ENCODE measurements around the gene UBE2L5. TPM values are rescaled to one million over a fixed set of nuclear protein-coding genes. Genes with fewer than 3 reads are reported as not detected.

Gene UBE2L5
- total and polyA plus RNA-seq, 2 of the 13 experiments (the other 11 are each of a cell fraction or from before 2014, with no cell fraction given): 0.13 TPM; not detected in 1

DNA sequence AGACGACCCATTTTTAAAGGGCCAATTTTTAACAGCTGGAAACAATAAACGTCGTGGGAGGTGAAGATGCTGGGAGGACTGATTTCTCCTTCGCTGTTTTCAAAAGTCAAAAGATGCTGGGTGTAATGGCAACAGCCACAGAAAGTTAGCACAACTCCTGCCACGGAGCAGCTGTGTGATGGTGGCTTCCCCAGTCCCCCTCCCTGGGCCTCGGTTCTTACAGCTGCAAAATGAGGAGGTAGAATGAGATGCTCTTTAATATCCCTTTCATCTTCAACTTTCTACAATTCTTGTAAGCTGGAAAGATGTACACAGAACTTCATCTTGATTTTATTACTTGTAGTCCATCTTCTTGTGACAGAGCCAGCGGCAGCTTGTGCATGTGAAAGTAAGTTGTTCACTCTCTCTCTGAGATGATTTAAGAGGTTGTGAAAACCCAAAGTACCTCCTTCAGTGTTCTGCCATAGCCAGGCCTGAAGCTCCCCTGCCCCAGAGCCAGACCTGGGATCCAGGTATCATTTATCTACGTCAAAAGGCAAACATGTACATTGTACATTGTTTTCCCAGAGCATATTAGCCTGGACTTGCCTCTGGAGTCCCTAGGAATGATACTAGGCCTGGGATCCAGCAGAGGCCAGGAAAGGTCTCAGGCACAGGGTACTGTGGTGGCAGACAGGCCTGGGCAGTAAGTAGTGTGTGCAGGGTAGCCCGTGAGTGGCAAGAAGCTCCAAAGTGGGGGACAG is 3.4 kb upstream of the UBE2L5 start (continued):
- TF ChIP-seq, protein P1, sequence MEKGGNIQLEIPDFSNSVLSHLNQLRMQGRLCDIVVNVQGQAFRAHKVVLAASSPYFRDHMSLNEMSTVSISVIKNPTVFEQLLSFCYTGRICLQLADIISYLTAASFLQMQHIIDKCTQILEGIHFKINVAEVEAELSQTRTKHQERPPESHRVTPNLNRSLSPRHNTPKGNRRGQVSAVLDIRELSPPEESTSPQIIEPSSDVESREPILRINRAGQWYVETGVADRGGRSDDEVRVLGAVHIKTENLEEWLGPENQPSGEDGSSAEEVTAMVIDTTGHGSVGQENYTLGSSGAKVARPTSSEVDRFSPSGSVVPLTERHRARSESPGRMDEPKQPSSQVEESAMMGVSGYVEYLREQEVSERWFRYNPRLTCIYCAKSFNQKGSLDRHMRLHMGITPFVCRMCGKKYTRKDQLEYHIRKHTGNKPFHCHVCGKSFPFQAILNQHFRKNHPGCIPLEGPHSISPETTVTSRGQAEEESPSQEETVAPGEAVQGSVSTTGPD (CRISPR knock-in tag; IDR thresholded peaks at IDR 0.05): no peak
- no peak for TF ChIP-seq JDP2 (CRISPR knock-in tag; IDR thresholded peaks at IDR 0.05; ENCODE audit: borderline replicate concordance)
- no peak for TF ChIP-seq ZIK1 (CRISPR knock-in tag; IDR thresholded peaks at IDR 0.05; ENCODE audit: borderline replicate concordance, low read depth)
- no peak for TF ChIP-seq HMGA1 (CRISPR knock-in tag; conservative IDR thresholded peaks at IDR 0.05)
- no peak for TF ChIP-seq KDM6A (CRISPR knock-in tag; IDR thresholded peaks at IDR 0.05; ENCODE audit: low read depth)
- TF ChIP-seq HNRNPH1 (optimal IDR thresholded peaks at IDR 0.05; ENCODE audit: low read depth, low read length): no peak
- TF ChIP-seq EEA1 (CRISPR knock-in tag; IDR thresholded peaks at IDR 0.05; ENCODE audit: borderline replicate concordance): no peak
- TF ChIP-seq ZNF546 (CRISPR knock-in tag; conservative IDR thresholded peaks at IDR 0.05): no peak
- no peak for TF ChIP-seq BRCA1 (CRISPR knock-in tag; IDR thresholded peaks at IDR 0.05)
- TF ChIP-seq, protein P2, sequence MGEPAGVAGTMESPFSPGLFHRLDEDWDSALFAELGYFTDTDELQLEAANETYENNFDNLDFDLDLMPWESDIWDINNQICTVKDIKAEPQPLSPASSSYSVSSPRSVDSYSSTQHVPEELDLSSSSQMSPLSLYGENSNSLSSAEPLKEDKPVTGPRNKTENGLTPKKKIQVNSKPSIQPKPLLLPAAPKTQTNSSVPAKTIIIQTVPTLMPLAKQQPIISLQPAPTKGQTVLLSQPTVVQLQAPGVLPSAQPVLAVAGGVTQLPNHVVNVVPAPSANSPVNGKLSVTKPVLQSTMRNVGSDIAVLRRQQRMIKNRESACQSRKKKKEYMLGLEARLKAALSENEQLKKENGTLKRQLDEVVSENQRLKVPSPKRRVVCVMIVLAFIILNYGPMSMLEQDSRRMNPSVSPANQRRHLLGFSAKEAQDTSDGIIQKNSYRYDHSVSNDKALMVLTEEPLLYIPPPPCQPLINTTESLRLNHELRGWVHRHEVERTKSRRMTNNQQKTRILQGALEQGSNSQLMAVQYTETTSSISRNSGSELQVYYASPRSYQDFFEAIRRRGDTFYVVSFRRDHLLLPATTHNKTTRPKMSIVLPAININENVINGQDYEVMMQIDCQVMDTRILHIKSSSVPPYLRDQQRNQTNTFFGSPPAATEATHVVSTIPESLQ (CRISPR knock-in tag; conservative IDR thresholded peaks at IDR 0.05): no peak
- no peak for TF ChIP-seq U2AF2 (IDR thresholded peaks at IDR 0.05; ENCODE audit: low read depth, low read length)

Measured in HepG2 (cell line).